NCI-H748 (cell line): ENCODE results near the gene CPA4.
"Not testable (repeated sequence)": the region's sequence is repeated elsewhere in the genome, so short reads cannot be mapped to it uniquely, and the experiment has no call there.

Source experiments
- DNase-seq: peaks from one replicate; lab custom pipeline; 2025; ENCODE audit not compliant: unreplicated experiment; lab: John Stamatoyannopoulos, UW

The CPA4 gene

GRCh38 chr7:130299866-130300265, 6.9 kb downstream of the CPA4 start:
- DNase-seq, result no peak

- no peak for DNase-seq
These were observed 8.6 kb downstream of the CPA4 start for GRCh38 chr7:130301501-130302020.

GRCh38 chr7:130302649-130303048, 9.7 kb downstream of the CPA4 start:
- DNase-seq, result no peak

- no peak for DNase-seq
These were observed 10.2 kb downstream of the CPA4 start for GRCh38 chr7:130303127-130303526.

GRCh38 chr7:130303551-130303950, 10.6 kb downstream of the CPA4 start:
- DNase-seq, result no peak

- DNase-seq, result no peak
These were observed 11.0 kb downstream of the CPA4 start for GRCh38 chr7:130303982-130304381.

GRCh38 chr7:130304878-130305277, 11.9 kb downstream of the CPA4 start:
- no peak for DNase-seq

GRCh38 chr7:130305433-130306042, 12.6 kb downstream of the CPA4 start:
- no peak for DNase-seq

GRCh38 chr7:130309986-130310385, 17.0 kb downstream of the CPA4 start:
- DNase-seq, result no peak

- no peak for DNase-seq
These were observed 21.3 kb downstream of the CPA4 start for GRCh38 chr7:130314305-130314704.

GRCh38 chr7:130319541-130319940, 26.6 kb downstream of the CPA4 start:
- no peak for DNase-seq

GRCh38 chr7:130321542-130322229, 28.7 kb downstream of the CPA4 start:
- DNase-seq, result not testable (repeated sequence)

- peak; percentile 50 for DNase-seq
These were observed 29.7 kb downstream of the CPA4 start for GRCh38 chr7:130322615-130323014.

GRCh38 chr7:130324306-130324943, 31.5 kb downstream of the CPA4 start:
- DNase-seq, result no peak

GRCh38 chr7:130329681-130330080, 36.7 kb downstream of the CPA4 start:
- peak; percentile 69 for DNase-seq

GRCh38 chr7:130332259-130333053, 39.5 kb downstream of the CPA4 start:
- no peak for DNase-seq

GRCh38 chr7:130333832-130334231, 40.9 kb downstream of the CPA4 start:
- DNase-seq, result no peak

GRCh38 chr7:130334274-130334673, 41.3 kb downstream of the CPA4 start:
- DNase-seq, result no peak

- DNase-seq, result no peak
These were observed 44.5 kb downstream of the CPA4 start for GRCh38 chr7:130337410-130337971.

- no peak for DNase-seq
These were observed 45.3 kb downstream of the CPA4 start for GRCh38 chr7:130338233-130338632.

- DNase-seq, result no peak
These were observed 48.9 kb downstream of the CPA4 start for GRCh38 chr7:130341882-130342281.
